ENCODE results near the gene UBE2Z. TPM values are rescaled to one million over a fixed set of nuclear protein-coding genes. Genes with fewer than 3 reads are reported as not detected.

Gene UBE2Z
- total RNA-seq, 2 experiments from 2014 or later = 102 to 109 TPM

DNA sequence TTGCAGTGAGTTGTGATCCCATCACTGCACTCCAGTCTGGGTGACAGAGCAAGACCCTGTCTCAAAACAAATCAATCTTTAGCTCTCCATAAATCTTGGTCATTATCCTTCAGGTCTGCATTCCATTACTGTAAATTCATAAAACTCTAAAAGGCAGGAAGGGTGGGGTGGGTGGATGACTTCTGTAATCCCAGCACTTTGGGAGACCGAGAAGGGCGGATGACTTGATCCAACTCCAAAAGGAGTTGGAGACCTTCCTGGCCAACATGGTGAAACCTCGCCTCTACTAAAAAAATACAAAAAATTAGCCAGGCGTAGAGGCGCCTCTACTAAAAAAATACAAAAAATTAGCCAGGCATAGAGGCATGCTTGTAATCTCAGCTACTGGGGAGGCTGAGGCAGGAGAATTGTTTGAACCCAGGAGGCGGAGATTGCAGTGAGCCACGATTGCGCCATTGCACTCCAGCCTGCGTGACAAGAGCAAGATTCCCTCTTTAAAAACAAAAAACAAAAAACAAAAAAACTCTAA is 2.2 kb upstream of the UBE2Z start:
- Mint-ChIP-seq H3K36me3 (peaks cover 18% of the 10 kb centered on the region), H3K4me1 (ENCODE audit: low read depth) (peaks cover 21% of the 10 kb centered on the region), H3K4me3 (no peak overlapping the region), H3K9me3 (no peaks in the 10 kb centered on the region), H3K27ac (no peak overlapping the region), H3K27me3 (no peaks in the 10 kb centered on the region)
- ChIA-PET CTCF (interaction anchor here (0.5 to 2.6 kb wide), 4 partner anchors 13 to 935 kb away, joined by 3 to 9 read pairs (median 6); partner anchors contain the start of genes ATP5MC1 and CDK5RAP3), POLR2A (no interaction called here)
- DNase-seq = no peak
- intact Hi-C loops (cut with micrococcal nuclease) = loop anchor here (5.0 kb wide), 1 partner anchor 859 kb away; the partner anchor contains the start of gene NFE2L1

GRCh38 chr17:48907713-48908046 is 527 bp upstream of the UBE2Z start:
- H3K9me3 Mint-ChIP-seq = no peaks in the 10 kb centered on the region
- peak overlapping the region; percentile 97 for H3K27ac Mint-ChIP-seq
- peak overlapping the region; percentile 87 for H3K4me3 Mint-ChIP-seq
- no peaks in the 10 kb centered on the region for H3K27me3 Mint-ChIP-seq
- no peak for DNase-seq
- peaks cover 37% of the 10 kb centered on the region for H3K4me1 Mint-ChIP-seq (ENCODE audit: low read depth)
- intact Hi-C loops (cut with micrococcal nuclease) = loop anchor here (1.0 to 5.0 kb wide), 3 partner anchors 15 to 860 kb away; partner anchors contain the start of genes ATP5MC1 and NFE2L1
- H3K36me3 Mint-ChIP-seq = peaks cover 31% of the 10 kb centered on the region
- CTCF ChIA-PET = interaction anchor here (0.8 to 1.3 kb wide), 4 partner anchors 11 to 125 kb away, joined by 3 to 7 read pairs (median 4); partner anchors contain the start of gene ATP5MC1
- POLR2A ChIA-PET = interaction anchor here (0.7 to 4.2 kb wide), 6 partner anchors 9 to 285 kb away, joined by 3 to 68 read pairs (median 5); partner anchors contain the start of genes ATP5MC1 and SNF8

GRCh38 chr17:48908853-48909394 is 717 bp downstream of the UBE2Z start:
- Mint-ChIP-seq H3K36me3 (peaks cover 41% of the 10 kb centered on the region), H3K4me3 (peak overlapping the region; percentile 87), H3K9me3 (no peaks in the 10 kb centered on the region), H3K4me1 (ENCODE audit: low read depth) (peaks cover 50% of the 10 kb centered on the region), H3K27ac (peak overlapping the region; percentile 95), H3K27me3 (no peaks in the 10 kb centered on the region)
- intact Hi-C loops (cut with micrococcal nuclease) = loop anchor here (1.0 to 5.0 kb wide), 3 partner anchors 17 to 862 kb away; partner anchors contain the start of genes ATP5MC1 and NFE2L1
- peak; percentile 95 for DNase-seq
- CTCF ChIA-PET = interaction anchor here (0.7 kb wide), 1 partner anchor 17 kb away, joined by 5 read pairs; the partner anchor contains the start of gene ATP5MC1
- POLR2A ChIA-PET = interaction anchor here (0.8 to 4.2 kb wide), 6 partner anchors 11 to 284 kb away, joined by 3 to 68 read pairs (median 5); partner anchors contain the start of genes ATP5MC1 and SNF8

DNA sequence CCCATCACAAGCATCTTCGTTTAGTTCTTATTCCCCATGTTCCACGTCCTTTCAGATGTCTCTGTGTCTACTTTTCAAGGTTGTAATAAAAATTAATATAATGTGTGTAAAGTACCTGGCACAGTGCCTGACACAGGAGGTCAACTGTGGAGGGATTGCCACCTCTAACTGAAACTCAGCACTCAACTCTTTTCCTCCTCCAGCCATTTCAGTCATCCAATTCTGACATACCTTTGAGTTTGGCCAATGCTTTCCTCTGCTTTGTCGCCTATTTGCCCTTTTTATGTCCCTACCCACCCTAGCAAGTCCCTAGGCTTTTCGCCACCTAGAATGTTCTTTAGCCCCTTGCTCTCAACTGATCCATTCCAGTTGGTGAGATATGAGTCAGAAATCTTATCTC is 1.6 kb downstream of the UBE2Z start:
- Mint-ChIP-seq H3K27me3 (no peaks in the 10 kb centered on the region), H3K27ac (peak overlapping the region; percentile 95), H3K4me1 (ENCODE audit: low read depth) (peaks cover 59% of the 10 kb centered on the region), H3K4me3 (peak overlapping the region; percentile 87), H3K36me3 (peaks cover 47% of the 10 kb centered on the region), H3K9me3 (no peaks in the 10 kb centered on the region)
- DNase-seq = peak; percentile 30
- POLR2A ChIA-PET = interaction anchor here (0.8 to 4.2 kb wide), 3 partner anchors 16 to 73 kb away, joined by 3 to 68 read pairs (median 14); partner anchors contain the start of genes ATP5MC1 and SNF8
- CTCF ChIA-PET = no interaction called here
- intact Hi-C loops (cut with micrococcal nuclease) = loop anchor here (5.0 kb wide), 1 partner anchor 862 kb away; the partner anchor contains the start of gene NFE2L1

GRCh38 chr17:48910370-48910769 is 2.2 kb downstream of the UBE2Z start:
- H3K27ac Mint-ChIP-seq = peak overlapping the region; percentile 95
- CTCF ChIA-PET = no interaction called here

DNA sequence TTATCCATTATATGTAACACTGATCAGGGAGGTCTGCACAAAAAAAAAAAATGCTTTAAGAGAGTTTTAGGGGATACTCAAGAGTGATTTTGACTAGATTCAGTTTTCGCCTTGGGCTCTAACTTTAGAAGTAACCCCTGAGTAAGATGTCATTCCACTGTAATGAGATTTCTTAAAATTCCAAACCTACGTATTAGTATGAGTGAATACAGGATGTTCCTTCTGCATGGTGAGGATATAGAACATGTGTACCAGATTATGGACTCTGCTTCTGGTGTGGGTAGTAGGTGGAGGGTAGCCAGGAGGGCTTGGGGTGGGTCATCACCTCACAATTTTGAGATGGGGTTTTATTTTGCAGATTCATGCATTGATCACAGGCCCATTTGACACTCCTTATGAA is 4.3 kb downstream of the UBE2Z start:
- intact Hi-C loops (cut with micrococcal nuclease) = no loop called here
- H3K4me1 Mint-ChIP-seq (ENCODE audit: low read depth) = peaks cover 77% of the 10 kb centered on the region
- no peaks in the 10 kb centered on the region for H3K9me3 Mint-ChIP-seq
- ChIA-PET CTCF (no interaction called here), POLR2A (no interaction called here)
- DNase-seq = no peak
- peaks cover 60% of the 10 kb centered on the region for H3K36me3 Mint-ChIP-seq
- H3K4me3 Mint-ChIP-seq = no peak overlapping the region
- H3K27me3 Mint-ChIP-seq = no peaks in the 10 kb centered on the region
- H3K27ac Mint-ChIP-seq = peak overlapping the region; percentile 95

More at GRCh38 chr17:48910370-48910769, 2.2 kb downstream of the UBE2Z start:
- H3K4me1 Mint-ChIP-seq (ENCODE audit: low read depth) = peaks cover 64% of the 10 kb centered on the region
- intact Hi-C loops (cut with micrococcal nuclease) = no loop called here
- no peaks in the 10 kb centered on the region for H3K9me3 Mint-ChIP-seq
- POLR2A ChIA-PET = interaction anchor here (4.2 kb wide), 1 partner anchor 16 kb away, joined by 68 read pairs; the partner anchor contains the start of gene ATP5MC1
- H3K36me3 Mint-ChIP-seq = peaks cover 47% of the 10 kb centered on the region
- no peaks in the 10 kb centered on the region for H3K27me3 Mint-ChIP-seq
- peak overlapping the region; percentile 87 for H3K4me3 Mint-ChIP-seq
- no peak for DNase-seq

DNA sequence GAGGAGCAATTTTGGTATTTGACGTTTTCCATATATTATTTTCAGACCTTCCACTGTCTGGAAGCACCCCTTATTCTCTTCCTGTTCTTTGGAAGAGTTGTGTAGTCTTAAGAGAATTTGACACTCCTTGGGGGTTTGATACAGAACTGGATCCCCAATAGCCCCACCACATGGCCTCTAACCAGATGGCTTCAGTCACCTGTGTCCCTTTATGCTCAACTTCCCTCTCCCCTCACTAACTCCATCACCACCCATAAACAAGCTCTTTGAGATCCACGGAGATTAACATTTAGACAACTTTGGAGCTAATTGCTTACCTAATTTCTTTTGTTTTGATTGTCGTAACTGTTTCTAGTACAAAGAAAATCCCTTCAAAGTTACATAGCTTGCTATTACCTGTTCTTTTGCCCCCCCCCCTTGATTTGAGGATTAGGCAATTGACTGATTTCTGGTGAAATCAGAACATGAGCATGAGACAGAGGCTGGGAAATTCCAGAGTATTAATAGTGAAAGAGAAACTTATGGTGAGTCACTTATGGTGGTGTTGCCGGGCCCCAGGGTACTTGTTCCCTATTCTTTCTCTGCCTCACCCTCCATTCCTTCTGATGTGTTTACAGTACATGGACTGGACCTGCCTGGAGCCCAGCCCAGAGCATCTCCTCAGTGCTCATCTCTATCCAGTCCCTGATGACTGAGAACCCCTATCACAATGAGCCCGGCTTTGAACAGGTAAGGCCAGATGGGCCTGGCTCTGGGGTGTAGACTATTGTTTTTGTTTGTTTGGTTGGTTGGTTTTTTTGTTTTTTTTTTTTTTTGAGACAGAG is 7.5 kb downstream of the UBE2Z start:
- intact Hi-C loops (cut with micrococcal nuclease) = loop anchor here (1.0 to 2.0 kb wide), 2 partner anchors 23 to 75 kb away; partner anchors contain the start of gene ATP5MC1
- Mint-ChIP-seq H3K4me3 (peak overlapping the region; percentile 76), H3K4me1 (ENCODE audit: low read depth) (peaks cover 61% of the 10 kb centered on the region), H3K27me3 (no peaks in the 10 kb centered on the region), H3K27ac (peak overlapping the region; percentile 95), H3K9me3 (no peaks in the 10 kb centered on the region), H3K36me3 (peaks cover 60% of the 10 kb centered on the region)
- ChIA-PET CTCF (interaction anchor here (0.6 to 1.4 kb wide), 3 partner anchors 117 to 1377 kb away, joined by 3 to 5 read pairs (median 5); no protein-coding TSS in a partner anchor), POLR2A (interaction anchor here (0.6 to 1.7 kb wide), 5 partner anchors 14 to 244 kb away, joined by 3 to 20 read pairs (median 4); partner anchors contain the start of genes ATP5MC1 and SNF8)
- peak; percentile 80 for DNase-seq

GRCh38 chr17:48925251-48925990 is 17.2 kb downstream of the UBE2Z start:
- Mint-ChIP-seq H3K36me3 (peaks cover 51% of the 10 kb centered on the region), H3K27me3 (no peaks in the 10 kb centered on the region), H3K9me3 (no peaks in the 10 kb centered on the region), H3K4me1 (ENCODE audit: low read depth) (peaks cover 3% of the 10 kb centered on the region), H3K4me3 (no peak overlapping the region), H3K27ac (peak overlapping the region; percentile 2)
- no peak for DNase-seq
- intact Hi-C loops (cut with micrococcal nuclease) = no loop called here
- ChIA-PET CTCF (interaction anchor here (0.6 to 1.5 kb wide), 2 partner anchors 41 to 620 kb away, joined by 3 to 6 read pairs; no protein-coding TSS in a partner anchor), POLR2A (no interaction called here)

GRCh38 chr17:48925991-48926342 is 17.8 kb downstream of the UBE2Z start:
- H3K4me1 Mint-ChIP-seq (ENCODE audit: low read depth) = peaks cover 3% of the 10 kb centered on the region
- intact Hi-C loops (cut with micrococcal nuclease) = no loop called here
- no peaks in the 10 kb centered on the region for H3K27me3 Mint-ChIP-seq
- peaks cover 50% of the 10 kb centered on the region for H3K36me3 Mint-ChIP-seq
- ChIA-PET CTCF (interaction anchor here (0.6 kb wide), 1 partner anchor 620 kb away, joined by 3 read pairs; no protein-coding TSS in a partner anchor), POLR2A (no interaction called here)
- H3K9me3 Mint-ChIP-seq = no peaks in the 10 kb centered on the region
- H3K27ac Mint-ChIP-seq = no peak overlapping the region
- no peak overlapping the region for H3K4me3 Mint-ChIP-seq
- DNase-seq = no peak

- CTCF ChIA-PET = interaction anchor here (1.1 kb wide), 1 partner anchor 49 kb away, joined by 3 read pairs; no protein-coding TSS in a partner anchor
- POLR2A ChIA-PET = no interaction called here
- intact Hi-C loops (cut with micrococcal nuclease) = no loop called here
- Mint-ChIP-seq H3K27ac (no peak overlapping the region), H3K4me1 (ENCODE audit: low read depth) (peaks cover 11% of the 10 kb centered on the region), H3K27me3 (no peaks in the 10 kb centered on the region), H3K4me3 (no peak overlapping the region), H3K36me3 (peaks cover 49% of the 10 kb centered on the region), H3K9me3 (no peaks in the 10 kb centered on the region)
- DNase-seq = no peak
Observed at GRCh38 chr17:48927978-48928745, 20.0 kb downstream of the UBE2Z start.

Data from activated CD4-positive, alpha-beta memory T cell treated with anti-CD3 and anti-CD28 coated beads for 36 hours (primary cell).